ENCODE results near the gene MSMB. TPM values are rescaled to one million over a fixed set of nuclear protein-coding genes. Genes with fewer than 3 reads are reported as not detected.

The MSMB gene
- total RNA-seq, 1 donor from 2014 or later: not detected

- H3K9me3 ChIP-seq: no peaks in the 10 kb centered on the region
- intact Hi-C loops (cut with DNase I): no loop called here
- H3K27ac ChIP-seq: no peak overlapping the region
- no peak for TF ChIP-seq CTCF (IDR thresholded peaks at IDR 0.05)
- H3K27me3 ChIP-seq: no peaks in the 10 kb centered on the region
- no peak for DNase-seq (ENCODE audit: low spot score in 2 of 2)
- H3K36me3 ChIP-seq: peaks cover 30 to 45% of the 10 kb centered on the region in 2 donors
- H3K4me3 ChIP-seq: no peak overlapping the region
- peaks cover 3 to 10% of the 10 kb centered on the region in 2 donors for H3K4me1 ChIP-seq
Measured at GRCh38 chr10:46016811-46017210, 29.3 kb downstream of the MSMB start.

- Histone ChIP-seq H3K4me1 (peaks cover 3 to 10% of the 10 kb centered on the region in 2 donors), H3K36me3 (peaks cover 36 to 51% of the 10 kb centered on the region in 2 donors), H3K27me3 (no peaks in the 10 kb centered on the region), H3K9me3 (no peaks in the 10 kb centered on the region), H3K4me3 (no peak overlapping the region), H3K27ac (no peak overlapping the region)
- TF ChIP-seq CTCF (IDR thresholded peaks at IDR 0.05): no peak
- intact Hi-C loops (cut with DNase I): no loop called here
- DNase-seq (ENCODE audit: low spot score in 2 of 2): no peak
Measured at GRCh38 chr10:46016190-46016589, 29.9 kb downstream of the MSMB start.

DNA sequence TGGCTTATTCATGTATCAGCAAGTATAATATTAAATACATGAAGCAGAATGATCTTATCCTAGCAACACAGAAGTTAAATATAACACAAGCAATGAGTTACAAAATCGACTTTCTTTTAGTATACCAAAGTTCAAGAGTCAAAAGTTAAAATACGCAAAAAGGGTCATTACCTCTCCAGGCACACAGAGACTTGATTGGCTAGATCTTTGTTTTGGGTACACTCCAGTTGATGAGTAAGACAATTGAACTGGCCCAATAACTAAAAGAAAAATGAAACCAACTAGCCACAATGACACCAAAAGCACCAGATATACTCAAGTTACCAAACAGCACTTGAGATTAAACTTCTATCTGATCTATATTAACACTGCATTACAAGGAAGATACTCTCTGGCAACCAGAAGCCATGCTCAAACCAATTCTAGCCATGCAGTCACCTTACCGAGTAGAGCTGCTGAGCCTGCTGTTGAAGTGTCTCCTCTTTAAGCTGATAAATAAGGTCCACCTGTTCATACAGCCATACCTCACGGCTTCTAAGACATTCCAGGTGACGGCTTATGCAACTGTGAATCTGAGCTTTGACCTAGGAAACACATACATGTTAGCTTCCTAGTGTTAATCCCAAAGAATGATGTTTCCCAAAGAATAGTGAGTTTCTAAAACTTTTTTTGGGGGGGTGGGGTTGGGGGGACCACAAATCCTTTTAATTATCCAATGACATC lies 31.2 kb downstream of the MSMB start:
- Histone ChIP-seq H3K4me1 (peaks cover 3 to 10% of the 10 kb centered on the region in 2 donors), H3K36me3 (peaks cover 49 to 64% of the 10 kb centered on the region in 2 donors), H3K27me3 (no peaks in the 10 kb centered on the region), H3K9me3 (no peaks in the 10 kb centered on the region), H3K4me3 (no peak overlapping the region), H3K27ac (no peak overlapping the region)
- no peak for TF ChIP-seq CTCF (IDR thresholded peaks at IDR 0.05)
- intact Hi-C loops (cut with DNase I): no loop called here
- no peak for DNase-seq (ENCODE audit: low spot score in 2 of 2)

GRCh38 chr10:46014206-46014605 lies 31.9 kb downstream of the MSMB start:
- no peak overlapping the region for H3K27ac ChIP-seq
- intact Hi-C loops (cut with DNase I): no loop called here
- H3K36me3 ChIP-seq: peaks cover 55 to 71% of the 10 kb centered on the region in 2 donors

GRCh38 chr10:46012746-46013145 lies 33.3 kb downstream of the MSMB start:
- no peaks in the 10 kb centered on the region for H3K4me1 ChIP-seq
- DNase-seq (ENCODE audit: low spot score in 2 of 2): no peak
- intact Hi-C loops (cut with DNase I): no loop called here
- H3K27me3 ChIP-seq: no peaks in the 10 kb centered on the region
- no peaks in the 10 kb centered on the region for H3K9me3 ChIP-seq
- TF ChIP-seq CTCF (IDR thresholded peaks at IDR 0.05): no peak
- H3K27ac ChIP-seq: no peak overlapping the region
- H3K4me3 ChIP-seq: no peak overlapping the region
- H3K36me3 ChIP-seq: peaks cover 68 to 85% of the 10 kb centered on the region in 2 donors

More at GRCh38 chr10:46014206-46014605, 31.9 kb downstream of the MSMB start:
- Histone ChIP-seq H3K4me1 (peaks cover 0 to 7% of the 10 kb centered on the region in 2 donors), H3K27me3 (no peaks in the 10 kb centered on the region), H3K4me3 (no peak overlapping the region), H3K9me3 (no peaks in the 10 kb centered on the region)
- no peak for TF ChIP-seq CTCF (IDR thresholded peaks at IDR 0.05)
- no peak for DNase-seq (ENCODE audit: low spot score in 2 of 2)

Measured in ascending aorta (tissue), 2 donors.